SKM-1 (cell line): ENCODE measurements around the gene BTF3L4.
"Not testable (repeated sequence)": the region's sequence is repeated elsewhere in the genome, so short reads cannot be mapped to it uniquely, and the experiment has no call there.

Experiments
- DNase-seq: peaks from one replicate; lab custom pipeline; 2025; ENCODE audit not compliant: unreplicated experiment; lab: John Stamatoyannopoulos, UW

BTF3L4 gene

DNA sequence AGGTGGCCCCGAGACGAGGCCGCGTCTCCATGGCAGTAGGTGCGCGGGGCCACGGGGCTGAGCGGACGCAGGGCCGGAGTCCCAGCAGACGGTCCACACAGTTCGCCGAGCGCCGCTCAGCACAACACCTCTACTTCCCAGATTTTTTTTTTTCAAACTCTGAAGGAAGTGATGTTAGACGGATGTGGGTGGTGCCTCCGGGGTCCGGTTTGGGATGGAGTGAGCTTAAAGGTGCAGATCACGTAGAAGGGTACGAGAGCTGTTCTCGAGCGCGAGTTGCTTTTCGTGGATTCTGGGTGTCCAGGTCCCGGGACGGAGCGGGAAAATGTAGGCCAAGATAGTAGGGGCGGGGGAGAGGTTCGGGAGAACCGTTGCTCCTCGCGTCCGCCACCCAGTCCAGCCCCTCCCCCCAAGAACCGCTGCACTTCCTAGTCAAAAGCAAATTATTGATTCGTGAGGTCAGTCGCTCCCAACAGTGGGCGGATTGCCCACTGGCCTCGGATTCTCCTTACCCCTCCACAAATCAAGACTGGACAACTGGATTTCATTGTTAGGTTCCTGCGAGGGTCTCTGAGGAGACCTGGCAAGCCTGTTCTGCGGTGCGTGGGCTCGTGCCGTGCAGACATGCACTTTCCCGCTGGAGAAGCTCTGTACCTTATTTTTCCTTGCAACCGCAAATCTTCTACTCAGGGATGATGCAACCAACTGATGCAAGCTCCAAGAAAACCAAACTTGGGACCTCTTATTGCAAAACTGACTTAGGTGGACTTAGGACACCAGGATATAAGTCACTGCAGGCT is 829 bp upstream of the BTF3L4 start, which contains the start of gene TXNDC12:
Gene TXNDC12, minus strand, starts transcription at position 126 of the 800 bp plus-strand sequence. Its CDS starts 95 bp downstream, at position 31.
- DNase-seq, result peak; percentile 84

DNA sequence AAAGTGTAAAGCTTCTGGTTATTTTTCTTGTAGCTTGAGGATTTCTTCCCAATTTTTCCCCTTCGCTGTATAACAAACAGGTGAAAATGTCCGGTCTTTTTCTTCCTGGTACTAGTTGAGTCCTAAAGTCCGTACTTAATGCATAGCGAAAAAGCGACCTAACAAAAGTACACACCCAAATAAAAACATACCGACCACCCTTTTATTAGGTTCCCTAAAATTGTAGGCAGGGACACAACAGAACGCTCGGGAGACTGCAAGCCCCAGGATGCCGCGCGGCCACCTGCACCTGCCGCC is 281 bp upstream of the BTF3L4 start:
- DNase-seq, result no peak

DNA sequence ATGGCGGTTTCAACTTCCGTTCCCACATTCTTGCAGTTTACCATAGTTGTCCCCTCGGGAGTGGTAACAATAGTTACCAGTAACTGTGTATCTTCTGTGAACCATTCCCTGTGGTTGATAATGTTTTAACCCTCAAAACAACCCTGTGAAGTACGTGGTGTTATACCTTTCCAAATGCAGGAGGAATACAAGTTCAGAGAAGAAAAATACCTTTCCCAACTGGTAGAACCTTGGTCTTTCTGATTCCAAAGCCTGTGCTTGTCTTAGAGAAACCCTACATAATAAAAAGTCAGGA is 789 bp downstream of the BTF3L4 start:
- no peak for DNase-seq

DNA sequence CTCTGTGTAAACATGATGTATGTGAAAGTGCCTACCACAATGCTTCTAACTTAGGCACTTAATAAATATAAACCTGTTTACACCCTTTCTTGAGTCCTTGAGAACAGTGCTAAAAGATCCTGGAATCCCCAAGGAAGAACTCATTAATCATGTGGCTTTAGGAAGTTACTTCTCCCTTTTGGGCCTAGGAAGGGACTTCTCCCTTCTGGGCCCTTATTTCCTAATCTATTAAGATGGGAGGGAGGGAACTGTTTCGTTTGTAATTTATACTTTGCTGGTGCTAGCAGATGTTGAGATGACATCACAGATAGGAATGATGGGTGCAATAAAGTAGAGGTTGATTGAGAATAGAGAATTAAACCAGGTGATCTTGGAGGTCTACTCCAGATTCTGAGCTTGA is 1.2 kb downstream of the BTF3L4 start:
- no peak for DNase-seq

DNA sequence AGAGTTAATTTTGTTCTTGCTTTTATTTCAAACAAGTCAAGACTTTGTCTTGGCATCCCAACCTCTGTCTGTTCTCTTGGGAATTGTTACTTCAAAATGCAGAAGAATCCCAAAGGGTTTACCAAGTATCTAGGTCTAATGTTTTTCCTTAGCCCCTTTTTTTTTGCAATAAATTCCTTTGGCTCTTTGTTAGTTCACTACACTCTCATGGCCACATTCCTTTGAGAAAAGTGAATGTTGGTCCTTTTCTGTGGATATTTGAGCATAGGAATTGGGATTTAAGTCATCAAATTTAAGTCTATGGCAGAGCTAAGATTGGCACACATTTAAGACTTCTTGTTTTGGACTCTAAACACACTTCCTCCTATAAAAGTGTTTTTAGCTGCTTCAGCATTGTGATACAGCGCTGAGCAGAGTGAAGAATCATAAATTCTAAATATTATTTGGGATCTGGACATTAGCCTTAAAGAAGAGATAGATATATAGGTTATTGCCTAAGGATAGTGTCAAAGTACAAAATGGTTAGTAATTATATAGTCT is 1.9 kb downstream of the BTF3L4 start:
- DNase-seq, result no peak

DNA sequence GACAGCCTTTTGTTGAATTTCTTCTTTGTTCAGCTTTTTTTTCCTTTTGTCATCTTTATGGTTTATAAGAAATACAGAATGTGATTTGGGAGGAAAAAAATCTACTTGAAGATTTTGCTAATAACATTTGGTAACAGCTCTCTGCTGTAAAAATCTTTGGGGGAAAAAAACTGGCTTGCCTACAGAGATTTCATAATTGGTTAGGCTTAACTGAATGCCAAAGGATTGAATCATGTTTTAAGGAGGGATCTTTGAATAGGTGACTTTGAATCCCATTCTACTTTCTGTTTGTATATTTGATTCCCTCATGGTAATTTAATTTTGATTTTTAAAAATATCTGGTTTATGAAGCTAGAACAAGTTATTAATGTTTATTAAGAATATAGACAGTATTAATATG is 3.2 kb downstream of the BTF3L4 start:
- DNase-seq, result no peak

DNA sequence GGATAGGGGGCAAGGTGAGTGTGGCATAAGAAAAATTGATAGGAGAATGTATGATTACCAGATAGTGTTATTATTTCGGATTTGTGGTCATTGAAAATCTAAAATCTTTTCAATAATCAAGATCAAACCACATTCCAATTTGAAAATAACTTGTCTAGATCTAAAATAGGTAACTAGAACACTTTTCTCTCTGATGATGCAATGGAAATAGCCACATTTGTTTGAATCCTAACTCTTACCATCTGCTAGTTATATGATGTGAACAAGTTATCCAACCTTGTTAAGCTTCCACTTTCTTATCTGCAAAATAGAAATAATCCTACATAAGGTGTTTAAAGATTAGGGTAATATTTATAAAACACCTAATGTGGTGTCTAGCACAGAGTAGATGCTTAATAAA is 3.8 kb downstream of the BTF3L4 start:
- DNase-seq, result no peak

DNA sequence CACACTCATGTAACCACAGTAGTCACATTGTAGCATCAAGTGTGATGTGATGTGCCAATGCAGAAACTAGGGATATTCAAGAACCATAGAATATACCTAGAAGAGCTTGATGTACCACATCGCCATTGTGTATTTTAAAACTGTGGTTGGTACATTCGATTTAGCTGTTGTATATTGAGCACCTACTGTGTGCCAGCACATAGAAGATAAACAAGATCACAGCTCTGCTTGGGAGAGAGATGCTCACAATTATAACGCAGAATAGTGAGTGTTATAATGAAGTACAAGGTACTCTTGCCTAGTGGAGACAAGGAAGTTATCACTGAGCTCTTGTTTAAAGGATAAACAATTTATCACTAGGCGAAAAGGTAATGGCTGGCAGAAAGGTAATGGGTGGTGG is 4.7 kb downstream of the BTF3L4 start:
- no peak for DNase-seq

DNA sequence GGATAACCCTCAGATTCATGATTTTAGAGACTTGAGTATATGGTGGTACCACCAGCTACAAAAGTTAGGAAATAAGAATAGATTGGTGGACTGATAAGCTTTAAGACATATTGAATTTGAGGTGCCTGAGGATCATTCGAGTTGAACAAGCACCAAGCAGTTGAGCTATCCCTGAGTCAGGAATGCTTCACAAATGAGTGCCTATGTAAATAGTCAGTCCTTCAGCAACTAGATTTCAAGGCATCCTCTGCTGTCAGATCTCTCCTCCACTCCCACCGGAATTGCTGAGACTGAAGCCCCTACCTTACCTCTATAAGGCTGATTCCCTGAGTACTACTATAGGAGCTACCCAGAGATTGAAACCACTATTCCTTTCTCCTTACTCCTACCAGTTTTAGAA is 7.1 kb downstream of the BTF3L4 start:
- DNase-seq, result no peak

DNA sequence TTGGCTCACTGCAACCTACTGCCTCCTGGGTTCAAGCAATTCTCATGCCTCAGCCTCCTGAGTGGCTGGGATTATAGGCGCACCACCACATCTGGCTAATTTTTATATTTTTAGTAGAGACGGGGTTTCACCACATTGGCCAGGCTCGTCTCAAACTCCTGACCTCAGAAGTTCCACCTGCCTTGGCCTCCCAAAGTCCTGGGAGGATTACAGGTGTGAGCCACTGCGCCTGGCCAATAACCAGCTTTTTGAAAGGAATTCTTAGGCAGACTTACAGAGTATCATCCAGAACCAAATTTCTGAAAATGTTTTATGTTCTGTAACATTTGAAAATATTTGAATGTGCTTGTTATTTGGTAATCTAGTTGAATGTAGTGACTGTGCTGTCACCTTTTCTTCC is 14.6 kb downstream of the BTF3L4 start:
- no peak for DNase-seq

DNA sequence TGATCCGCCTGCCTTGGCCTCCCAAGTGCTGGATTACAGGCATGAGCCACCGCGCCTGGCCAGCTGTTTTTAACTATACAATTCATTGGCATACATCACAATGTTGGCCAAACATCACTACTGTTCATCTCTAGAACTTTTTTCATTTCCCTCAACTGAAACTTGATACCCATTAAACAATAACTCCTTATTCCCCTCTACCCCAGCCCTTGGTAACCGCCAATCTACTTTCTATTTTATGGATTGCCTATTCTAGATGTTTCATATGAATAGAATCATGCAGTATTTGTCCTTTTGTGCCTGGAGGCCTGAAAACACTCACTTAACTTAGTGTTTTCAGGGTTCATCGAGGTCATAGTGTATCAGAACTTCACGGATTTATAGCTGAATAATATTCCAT is 16.2 kb downstream of the BTF3L4 start:
- no peak for DNase-seq

DNA sequence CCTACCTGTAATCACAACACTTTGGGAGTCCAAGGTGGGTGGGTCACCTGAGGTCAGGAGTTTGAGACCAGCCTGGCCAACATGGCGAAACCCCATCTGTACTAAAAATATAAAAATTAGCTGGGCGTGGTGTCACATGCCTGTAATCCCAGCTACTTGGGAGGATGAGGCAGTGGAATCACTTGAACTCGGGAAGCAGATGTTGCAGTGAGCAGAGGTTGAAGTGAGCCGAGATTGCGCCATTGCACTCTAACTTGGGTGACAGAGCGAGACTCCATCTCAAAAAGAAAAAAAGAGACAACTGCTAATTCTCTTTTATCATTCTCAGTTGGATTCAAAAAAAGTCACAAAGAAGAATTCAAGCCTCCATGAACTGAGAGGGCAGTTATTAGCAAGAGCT is 21.2 kb downstream of the BTF3L4 start:
- not testable (repeated sequence) for DNase-seq

DNA sequence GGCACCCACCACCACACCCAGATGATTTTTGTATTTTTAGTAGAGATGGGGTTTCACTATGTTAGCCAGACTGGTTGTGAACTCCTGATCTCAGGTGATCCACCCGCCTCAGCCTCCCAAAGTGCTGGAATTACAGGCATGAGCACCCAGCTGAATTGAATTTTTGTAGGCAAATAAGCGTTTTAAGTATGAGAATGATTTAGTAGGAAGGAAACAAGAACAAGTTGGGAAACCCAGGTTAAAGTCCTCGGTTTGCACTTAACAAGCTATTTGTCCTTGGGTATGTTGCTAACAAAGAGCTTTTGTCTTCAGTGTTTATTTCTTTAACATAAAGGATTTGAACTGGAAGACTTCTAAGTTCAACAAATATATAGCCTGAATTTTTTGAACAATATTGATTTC is 23.9 kb downstream of the BTF3L4 start:
- DNase-seq, result no peak

DNA sequence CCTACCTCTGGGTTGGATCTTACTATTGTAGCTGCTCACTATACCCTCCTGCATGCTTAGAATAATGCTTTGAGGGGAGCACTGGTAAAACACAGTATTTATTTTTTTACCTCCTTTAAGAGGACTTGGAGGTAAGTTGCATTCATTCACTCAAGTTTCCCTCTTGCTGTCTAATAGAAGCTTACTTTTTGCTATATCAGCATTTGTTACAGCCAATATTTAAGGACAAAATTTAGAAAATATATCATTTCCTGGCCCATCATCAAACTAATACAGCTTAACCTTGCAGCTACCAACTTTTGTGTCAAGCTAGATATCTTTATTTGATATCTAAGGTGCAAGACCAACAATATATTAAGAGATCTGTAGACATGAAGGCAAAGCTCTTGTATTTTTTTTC is 31.8 kb downstream of the BTF3L4 start:
- not testable (repeated sequence) for DNase-seq

DNA sequence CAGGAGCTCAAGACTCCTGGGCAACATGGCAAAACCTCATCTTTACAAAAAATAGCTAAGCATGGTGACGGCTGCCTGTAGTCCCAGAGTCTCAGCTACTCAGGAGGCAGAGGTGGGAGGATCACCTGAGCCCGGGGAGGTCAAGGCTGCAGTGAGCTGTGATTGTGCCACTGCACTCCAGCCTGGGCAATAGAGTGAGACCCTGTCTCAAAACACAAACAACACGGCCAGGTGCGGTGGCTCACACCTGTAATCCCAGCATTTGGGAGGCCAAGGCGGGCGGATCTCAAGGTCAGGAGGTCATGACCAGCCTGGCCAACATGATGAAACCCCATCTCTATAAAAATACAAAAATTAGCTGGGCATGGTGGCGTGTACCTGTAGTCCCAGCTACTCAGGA is 38.2 kb downstream of the BTF3L4 start:
- DNase-seq, result not testable (repeated sequence)

DNA sequence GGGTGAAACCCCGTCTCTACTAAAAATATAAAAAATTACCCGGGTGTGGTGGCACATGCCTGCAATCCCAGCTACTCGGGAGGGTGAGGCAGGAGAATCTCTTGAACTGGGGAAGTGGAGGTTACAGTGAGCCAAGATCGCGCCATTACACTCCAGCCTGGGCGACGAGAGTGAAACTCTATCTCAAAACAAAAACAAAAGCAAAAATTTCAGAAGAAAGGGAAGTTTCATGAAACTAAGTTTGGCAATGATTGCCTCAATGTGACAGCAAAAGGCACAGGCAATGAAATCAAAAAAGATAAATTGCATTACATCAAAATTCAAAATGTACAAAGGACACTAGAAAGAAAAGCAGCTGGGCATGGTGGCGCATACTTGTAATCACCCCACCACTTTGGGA is 40.1 kb downstream of the BTF3L4 start:
- DNase-seq, result no peak

DNA sequence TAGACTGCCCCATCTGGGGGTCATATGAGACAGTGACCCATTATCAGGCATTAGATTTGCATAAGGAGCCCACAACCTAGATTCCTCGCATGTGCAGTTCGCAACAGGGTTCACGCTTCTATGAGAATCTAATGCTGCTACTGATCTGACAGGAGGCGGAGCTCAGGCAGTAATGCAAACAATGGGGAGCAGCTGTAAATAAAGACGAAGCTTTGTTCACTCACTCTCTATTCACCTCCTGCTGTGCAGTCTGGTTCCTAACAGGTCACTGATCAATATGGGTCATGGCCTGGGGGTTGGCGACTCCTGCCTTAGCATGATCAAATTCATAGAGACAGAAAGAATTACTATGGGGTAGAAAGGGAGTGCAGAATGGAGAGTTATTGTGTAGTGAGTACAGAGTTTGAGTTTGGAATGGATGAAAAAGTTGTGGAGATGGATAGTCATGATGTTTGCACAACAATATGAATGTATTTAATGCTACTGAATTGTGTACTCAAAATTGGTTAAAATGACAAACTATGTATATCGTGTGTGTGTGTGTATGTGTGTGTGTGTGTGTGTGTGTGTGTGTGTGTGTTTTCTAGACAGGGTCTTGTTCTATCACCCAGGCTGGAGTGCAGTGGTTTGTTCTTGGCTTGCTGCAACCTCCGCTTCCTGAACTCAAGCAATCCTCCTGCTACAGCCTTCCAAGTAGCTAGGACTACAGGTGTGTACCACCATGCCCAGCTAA is 42.2 kb downstream of the BTF3L4 start:
- DNase-seq, result no peak

DNA sequence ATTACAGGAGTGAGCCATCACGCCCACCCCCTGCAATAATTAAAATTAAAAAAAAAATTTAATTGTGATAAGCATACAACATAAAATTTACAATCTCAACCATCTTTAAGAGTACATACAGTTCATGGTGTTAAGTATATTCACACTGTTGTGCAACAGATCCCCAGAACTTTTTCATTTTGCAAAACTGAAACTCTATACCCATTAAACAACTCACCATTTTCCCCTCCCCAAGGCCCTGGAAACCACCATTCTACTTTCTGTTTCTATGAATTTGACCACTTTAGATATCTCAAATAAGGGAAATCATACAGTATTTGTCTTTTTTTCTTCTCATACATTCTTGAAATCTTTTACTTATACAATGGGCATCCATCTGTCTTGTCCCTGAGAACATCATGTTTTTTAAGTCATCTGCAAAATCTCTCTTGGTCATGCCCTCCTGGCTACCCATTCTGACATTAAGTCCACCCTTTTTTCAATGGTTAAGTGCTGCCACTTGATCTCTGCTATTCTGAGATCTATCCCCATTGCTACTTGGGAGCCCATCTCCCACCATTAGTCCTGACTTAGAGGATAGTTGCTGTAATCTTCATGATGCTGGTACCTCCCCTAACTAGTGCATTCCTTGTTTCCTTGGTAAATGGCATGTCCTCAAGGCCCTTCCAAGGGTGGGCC is 46.4 kb downstream of the BTF3L4 start:
- DNase-seq, result no peak

DNA sequence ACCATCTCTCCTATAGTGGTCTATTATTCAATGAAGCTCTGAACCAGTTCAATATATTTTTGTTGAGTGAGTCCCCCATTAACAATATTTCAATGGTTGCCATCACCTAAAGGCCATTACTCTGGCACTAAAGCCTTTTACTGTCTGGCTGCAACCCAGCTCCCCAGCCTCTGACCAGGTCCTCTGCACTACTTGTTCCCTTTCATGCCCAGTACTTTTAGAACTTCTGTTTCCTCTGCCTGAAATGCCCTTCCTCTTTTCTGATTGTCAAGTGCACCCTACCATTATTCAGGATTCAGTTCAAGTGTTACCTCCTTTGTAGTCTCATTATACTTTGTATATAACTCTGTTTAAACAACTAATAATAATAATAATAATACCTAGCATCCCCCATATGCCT is 55.4 kb downstream of the BTF3L4 start:
- peak; percentile 63 for DNase-seq

DNA sequence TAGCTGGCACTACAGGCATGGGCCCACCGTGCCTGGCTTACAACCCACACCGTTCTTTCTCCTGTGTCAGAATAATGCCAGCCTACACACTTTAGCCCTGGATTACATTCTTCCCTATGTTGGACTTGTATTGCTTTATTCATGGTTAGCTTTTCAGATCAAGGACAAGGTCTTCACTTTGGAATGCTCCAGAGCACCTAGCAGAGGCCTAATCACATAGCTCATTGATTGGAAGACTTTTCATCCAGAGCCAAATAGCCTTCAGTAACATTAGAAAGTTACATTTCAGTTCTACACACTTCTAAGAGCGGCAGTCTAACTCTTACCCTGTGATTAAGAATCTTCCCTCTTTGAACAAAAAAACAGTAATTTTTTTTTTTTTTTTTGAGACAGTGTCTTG is 56.4 kb downstream of the BTF3L4 start:
- DNase-seq, result no peak

DNA sequence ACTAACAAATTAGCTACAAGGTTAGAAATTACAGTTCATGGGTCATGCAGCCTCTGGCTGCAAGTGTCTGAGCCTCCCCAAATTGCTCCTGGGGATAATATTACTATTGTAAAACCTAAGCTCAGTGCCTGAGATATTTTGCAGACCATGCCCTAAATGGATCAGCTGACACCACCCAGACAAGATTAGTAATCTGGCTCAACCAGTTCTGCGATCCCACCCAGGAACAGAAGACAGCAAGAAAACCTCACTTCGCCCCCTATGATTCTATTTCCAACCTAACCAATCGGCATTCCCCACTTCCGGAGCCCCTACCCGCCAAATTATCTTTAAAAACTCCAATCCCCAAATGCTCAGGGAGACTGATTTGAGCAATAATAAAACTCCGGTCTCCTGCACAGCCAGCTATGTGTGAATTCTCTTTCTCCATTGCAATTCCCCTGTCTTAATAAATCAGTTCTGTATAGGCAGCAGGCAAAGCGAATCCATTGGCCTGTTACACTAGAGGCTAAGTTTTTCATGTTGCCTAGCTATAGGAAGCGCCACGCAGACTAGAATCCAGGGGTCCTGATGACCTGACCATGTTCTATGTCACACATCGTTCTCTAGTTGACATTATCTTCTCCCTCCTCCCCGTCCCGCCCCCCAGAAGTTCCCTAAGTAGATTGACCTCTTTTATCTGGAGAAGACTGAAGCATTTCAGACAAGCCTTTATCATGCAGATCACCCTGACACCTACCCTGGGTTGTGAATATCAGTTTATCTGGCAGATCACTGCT is 63.4 kb downstream of the BTF3L4 start:
- no peak for DNase-seq
